ENCODE results near the gene BCAN. TPM values are rescaled to one million over a fixed set of nuclear protein-coding genes. Genes with fewer than 3 reads are reported as not detected.

Gene BCAN
- total and polyA plus RNA-seq, 4 donors: 181 to 1,252 (median 607) TPM

DNA sequence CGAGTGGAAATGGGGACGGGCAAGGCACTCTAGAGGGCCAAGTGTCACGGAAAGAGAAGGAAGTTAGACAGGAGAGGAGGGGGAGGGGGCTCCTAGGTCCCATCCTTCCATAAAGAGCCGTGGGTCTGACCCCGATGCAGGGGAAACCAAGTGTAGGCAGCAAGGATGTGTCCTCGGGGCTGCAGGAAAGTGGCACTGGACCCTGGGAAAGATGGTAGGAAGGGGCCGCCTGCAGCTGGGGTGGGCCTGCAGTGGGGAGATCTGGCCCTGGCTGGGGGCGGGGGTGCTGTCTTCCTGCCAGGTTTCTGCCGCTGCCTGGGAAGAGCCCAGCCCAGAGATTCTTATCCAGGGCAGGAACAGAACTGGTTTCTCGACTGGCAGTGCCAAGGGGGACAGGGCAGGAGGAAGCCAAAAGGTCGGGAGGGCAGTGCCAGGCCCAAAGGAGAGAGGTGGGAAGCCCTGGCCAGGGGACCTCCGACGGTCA is 50.6 kb downstream of the BCAN start:
- H3K4me1 ChIP-seq (ENCODE audit: control insufficient read depth, insufficient read depth, low read length): peaks cover 43% of the 10 kb centered on the region
- peaks cover 19% of the 10 kb centered on the region for H3K27me3 ChIP-seq (ENCODE audit: control insufficient read depth, insufficient read depth, low read length)
- no peak for DNase-seq (ENCODE audit: low read depth in 4 of 6, low spot score in 6 of 6)
- H3K36me3 ChIP-seq (ENCODE audit: control insufficient read depth, insufficient read depth, low read length): no peaks in the 10 kb centered on the region
- H3K4me3 ChIP-seq (ENCODE audit: low read depth, low read length): no peak overlapping the region
- 21% methylated on average over 13 of the region's 13 CpGs for WGBS (ENCODE audit: insufficient coverage)
- no peak overlapping the region for H3K27ac ChIP-seq (ENCODE audit: low read depth, low read length)
- H3K9me3 ChIP-seq (ENCODE audit: control insufficient read depth, insufficient read depth, low read length): no peaks in the 10 kb centered on the region

DNA sequence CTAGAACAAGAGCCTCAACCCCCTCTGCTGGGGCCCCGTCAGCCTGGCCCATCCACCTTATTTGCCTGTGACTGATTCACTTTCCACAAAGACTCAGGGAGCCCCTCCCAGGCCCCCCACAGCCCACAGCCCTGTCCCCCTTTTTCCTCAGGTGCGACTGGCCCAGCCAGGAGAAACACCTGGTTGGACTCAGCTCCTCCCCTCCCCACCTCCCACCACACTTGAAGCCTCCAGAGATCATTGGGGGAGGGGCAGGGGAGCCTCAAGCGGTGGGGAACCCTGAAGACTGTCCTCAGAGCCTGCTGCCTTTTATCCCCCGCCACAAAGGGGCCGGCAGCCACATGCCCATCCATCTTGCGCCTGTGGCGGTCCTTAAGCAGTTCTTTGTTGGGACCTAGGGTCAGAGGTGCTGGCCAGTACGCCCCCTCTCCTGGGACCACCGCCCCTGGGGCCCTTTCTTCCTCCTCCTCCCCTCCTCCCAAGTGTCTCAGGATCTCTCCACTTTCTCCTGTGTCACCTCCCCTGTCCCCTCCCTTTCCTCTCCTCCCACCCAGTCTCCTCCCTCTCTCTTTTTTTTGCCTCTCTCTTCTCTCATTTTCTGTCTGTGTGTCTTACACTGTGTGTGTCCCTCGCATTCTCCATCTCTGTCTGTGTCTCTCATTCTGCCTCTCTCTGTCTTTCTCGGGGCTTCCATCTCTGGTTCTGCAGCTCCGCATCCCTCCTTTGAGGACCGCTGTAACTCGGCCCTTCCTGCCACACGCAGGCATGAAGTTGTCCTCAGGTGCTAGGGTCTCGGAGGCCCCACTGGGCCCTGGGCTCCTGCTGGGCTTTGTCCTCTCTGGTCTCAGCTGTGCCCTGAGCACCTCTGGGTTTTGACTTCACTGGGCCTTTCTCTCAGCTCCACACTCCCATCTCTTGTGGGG is 51.3 kb downstream of the BCAN start:
- Histone ChIP-seq H3K4me1 (ENCODE audit: control insufficient read depth, insufficient read depth, low read length) (peaks cover 43% of the 10 kb centered on the region), H3K9me3 (ENCODE audit: control insufficient read depth, insufficient read depth, low read length) (no peaks in the 10 kb centered on the region), H3K36me3 (ENCODE audit: control insufficient read depth, insufficient read depth, low read length) (no peaks in the 10 kb centered on the region), H3K27ac (ENCODE audit: low read depth, low read length) (no peak overlapping the region), H3K4me3 (ENCODE audit: low read depth, low read length) (no peak overlapping the region), H3K27me3 (ENCODE audit: control insufficient read depth, insufficient read depth, low read length) (peaks cover 19% of the 10 kb centered on the region)
- WGBS (ENCODE audit: insufficient coverage): 31% methylated on average over 15 of the region's 16 CpGs
- DNase-seq (ENCODE audit: low read depth in 4 of 6, low spot score in 6 of 6): no peak

DNA sequence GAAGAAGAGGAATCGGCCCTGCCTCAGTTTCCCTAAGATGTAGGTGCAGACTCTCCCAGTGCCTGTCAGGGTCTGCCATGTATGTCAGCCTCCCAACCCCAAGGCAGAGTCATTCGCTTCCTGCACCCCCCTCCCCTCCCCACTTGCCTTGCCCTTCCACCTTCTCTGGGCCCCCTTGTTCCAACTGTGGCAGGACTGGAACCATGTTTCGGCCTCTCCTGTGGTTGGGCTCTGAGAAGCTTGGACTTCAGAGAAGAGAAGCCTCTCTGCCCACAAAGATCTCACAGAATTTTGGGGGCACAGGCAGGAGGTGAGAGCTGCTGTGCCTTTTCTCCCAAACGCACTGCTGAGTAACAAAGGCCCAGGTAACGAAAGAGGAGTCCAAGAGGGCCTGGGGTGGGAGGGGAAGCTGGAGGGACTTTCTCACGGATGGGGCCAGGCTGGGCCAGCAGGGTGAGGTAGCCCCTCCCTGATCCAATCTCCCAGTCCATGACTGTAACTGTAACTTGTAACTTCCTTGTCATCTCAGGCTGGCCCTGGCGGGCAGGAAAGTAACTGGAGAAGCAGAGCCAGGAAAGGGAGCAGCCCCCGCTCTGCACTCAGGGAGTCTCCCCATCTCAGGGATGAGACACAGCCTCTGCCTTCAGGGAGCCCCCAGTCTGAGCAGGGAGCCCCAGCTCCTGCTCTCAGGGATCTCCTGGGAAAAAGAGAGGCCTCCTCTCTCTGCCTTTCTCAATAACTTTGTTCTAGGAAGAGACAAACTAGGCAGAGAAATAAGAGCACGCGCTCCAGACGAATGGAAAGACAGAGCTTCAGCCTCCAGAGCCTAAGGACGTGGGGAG is 52.2 kb downstream of the BCAN start:
- peaks cover 42% of the 10 kb centered on the region for H3K4me1 ChIP-seq (ENCODE audit: control insufficient read depth, insufficient read depth, low read length)
- WGBS (ENCODE audit: insufficient coverage): 74% methylated on average over 8 of the region's 12 CpGs

DNA sequence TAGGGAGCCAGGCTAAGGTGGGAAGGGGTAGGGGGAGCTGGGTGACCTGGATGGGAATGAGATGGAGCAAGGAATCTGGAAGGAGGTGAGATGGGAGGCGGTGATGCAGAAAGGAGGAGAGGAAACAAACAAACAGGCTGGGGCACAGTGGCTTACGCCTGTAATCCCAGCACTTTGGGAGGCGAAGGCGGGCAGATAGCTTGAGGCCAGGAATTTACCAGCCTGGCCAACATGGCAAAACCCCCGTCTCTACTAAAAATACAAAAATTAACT is 52.7 kb downstream of the BCAN start:
- peaks cover 19% of the 10 kb centered on the region for H3K27me3 ChIP-seq (ENCODE audit: control insufficient read depth, insufficient read depth, low read length)
- H3K27ac ChIP-seq (ENCODE audit: low read depth, low read length): no peak overlapping the region
- peaks cover 4% of the 10 kb centered on the region for H3K36me3 ChIP-seq (ENCODE audit: control insufficient read depth, insufficient read depth, low read length)
- no peaks in the 10 kb centered on the region for H3K9me3 ChIP-seq (ENCODE audit: control insufficient read depth, insufficient read depth, low read length)
- no peak overlapping the region for H3K4me3 ChIP-seq (ENCODE audit: low read depth, low read length)
- DNase-seq (ENCODE audit: low read depth in 4 of 6, low spot score in 6 of 6): no peak
- WGBS (ENCODE audit: insufficient coverage): 83% methylated on average over 1 of the region's 5 CpGs
- H3K4me1 ChIP-seq (ENCODE audit: control insufficient read depth, insufficient read depth, low read length): peaks cover 36% of the 10 kb centered on the region

More for the DNA sequence above, 52.2 kb downstream of the BCAN start:
- peaks cover 2% of the 10 kb centered on the region for H3K36me3 ChIP-seq (ENCODE audit: control insufficient read depth, insufficient read depth, low read length)
- no peak for DNase-seq (ENCODE audit: low read depth in 4 of 6, low spot score in 6 of 6)
- H3K27ac ChIP-seq (ENCODE audit: low read depth, low read length): no peak overlapping the region
- H3K9me3 ChIP-seq (ENCODE audit: control insufficient read depth, insufficient read depth, low read length): no peaks in the 10 kb centered on the region
- H3K27me3 ChIP-seq (ENCODE audit: control insufficient read depth, insufficient read depth, low read length): peaks cover 19% of the 10 kb centered on the region
- H3K4me3 ChIP-seq (ENCODE audit: low read depth, low read length): no peak overlapping the region

DNA sequence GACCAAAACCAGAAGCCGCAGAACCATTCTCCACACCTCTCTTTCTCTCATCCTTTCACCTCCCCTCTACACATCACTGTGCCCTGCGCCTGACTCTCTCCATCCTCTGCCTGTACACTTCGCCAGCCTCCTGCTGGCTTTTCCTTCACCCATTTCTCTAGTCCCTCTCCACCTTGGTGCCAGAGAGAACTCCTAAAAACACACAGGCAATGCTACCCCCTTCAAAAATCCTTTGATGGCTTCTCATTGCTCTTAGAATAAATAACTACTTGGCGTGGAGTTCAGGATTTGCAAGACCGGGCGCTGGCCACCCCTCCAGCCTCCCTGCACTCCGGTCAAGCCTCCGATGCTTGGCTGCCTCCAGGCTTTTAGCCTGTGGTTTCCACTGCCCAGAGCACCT is 54.8 kb downstream of the BCAN start:
- H3K4me3 ChIP-seq (ENCODE audit: low read depth, low read length): no peak overlapping the region
- no peak for DNase-seq (ENCODE audit: low read depth in 4 of 6, low spot score in 6 of 6)
- H3K27me3 ChIP-seq (ENCODE audit: control insufficient read depth, insufficient read depth, low read length): peaks cover 10% of the 10 kb centered on the region
- 95% methylated on average over 8 of the region's 8 CpGs for WGBS (ENCODE audit: insufficient coverage)
- peaks cover 16% of the 10 kb centered on the region for H3K4me1 ChIP-seq (ENCODE audit: control insufficient read depth, insufficient read depth, low read length)
- no peak overlapping the region for H3K27ac ChIP-seq (ENCODE audit: low read depth, low read length)
- H3K36me3 ChIP-seq (ENCODE audit: control insufficient read depth, insufficient read depth, low read length): peaks cover 12% of the 10 kb centered on the region
- no peaks in the 10 kb centered on the region for H3K9me3 ChIP-seq (ENCODE audit: control insufficient read depth, insufficient read depth, low read length)

DNA sequence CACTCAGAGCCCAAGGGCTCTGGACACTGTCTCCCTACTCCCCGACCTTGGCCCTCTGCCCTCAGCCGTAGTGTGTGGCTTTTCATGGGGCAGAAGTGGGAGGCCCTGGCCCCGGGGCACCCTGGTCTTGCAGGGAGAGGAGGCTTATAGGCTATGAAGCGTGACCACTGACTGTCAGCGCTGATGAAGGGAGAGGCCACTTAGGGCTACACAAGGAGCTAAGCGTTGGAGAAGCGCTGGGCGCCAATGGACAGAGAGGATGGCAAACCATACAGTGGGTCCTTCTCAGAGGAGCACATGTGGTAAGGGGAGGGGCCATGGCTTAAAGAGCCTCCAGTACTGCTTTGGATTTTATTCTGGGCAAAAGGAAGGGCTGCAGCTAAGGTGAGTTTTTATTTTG is 55.6 kb downstream of the BCAN start:
- H3K27ac ChIP-seq (ENCODE audit: low read depth, low read length): no peak overlapping the region
- H3K9me3 ChIP-seq (ENCODE audit: control insufficient read depth, insufficient read depth, low read length): no peaks in the 10 kb centered on the region
- H3K36me3 ChIP-seq (ENCODE audit: control insufficient read depth, insufficient read depth, low read length): peaks cover 12% of the 10 kb centered on the region
- peaks cover 3% of the 10 kb centered on the region for H3K27me3 ChIP-seq (ENCODE audit: control insufficient read depth, insufficient read depth, low read length)
- H3K4me3 ChIP-seq (ENCODE audit: low read depth, low read length): no peak overlapping the region
- 54% methylated on average over 7 of the region's 8 CpGs for WGBS (ENCODE audit: insufficient coverage)
- peaks cover 8% of the 10 kb centered on the region for H3K4me1 ChIP-seq (ENCODE audit: control insufficient read depth, insufficient read depth, low read length)
- no peak for DNase-seq (ENCODE audit: low read depth in 4 of 6, low spot score in 6 of 6)

DNA sequence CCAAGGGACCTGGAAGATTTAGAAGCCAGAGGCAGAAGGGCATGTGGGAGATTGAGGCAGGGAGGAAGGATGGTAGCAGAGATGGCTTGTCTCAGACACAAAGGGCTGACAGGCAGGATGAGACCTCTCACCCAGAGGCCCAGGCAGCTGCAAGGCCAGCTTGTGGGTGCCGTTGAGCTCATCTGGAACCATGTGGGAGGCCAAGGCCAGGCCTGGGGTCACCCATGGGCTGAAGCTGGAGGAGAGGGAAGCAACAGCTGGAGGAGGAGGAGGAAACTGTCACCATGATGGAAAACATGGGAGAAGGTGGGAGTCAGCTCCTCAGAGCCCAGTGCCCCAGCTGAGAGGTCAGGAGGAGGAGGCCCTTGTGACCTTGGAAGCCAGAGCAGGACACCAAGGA is 57.1 kb downstream of the BCAN start:
- 60% methylated on average over 1 of the region's 1 CpG for WGBS (ENCODE audit: insufficient coverage)

DNA sequence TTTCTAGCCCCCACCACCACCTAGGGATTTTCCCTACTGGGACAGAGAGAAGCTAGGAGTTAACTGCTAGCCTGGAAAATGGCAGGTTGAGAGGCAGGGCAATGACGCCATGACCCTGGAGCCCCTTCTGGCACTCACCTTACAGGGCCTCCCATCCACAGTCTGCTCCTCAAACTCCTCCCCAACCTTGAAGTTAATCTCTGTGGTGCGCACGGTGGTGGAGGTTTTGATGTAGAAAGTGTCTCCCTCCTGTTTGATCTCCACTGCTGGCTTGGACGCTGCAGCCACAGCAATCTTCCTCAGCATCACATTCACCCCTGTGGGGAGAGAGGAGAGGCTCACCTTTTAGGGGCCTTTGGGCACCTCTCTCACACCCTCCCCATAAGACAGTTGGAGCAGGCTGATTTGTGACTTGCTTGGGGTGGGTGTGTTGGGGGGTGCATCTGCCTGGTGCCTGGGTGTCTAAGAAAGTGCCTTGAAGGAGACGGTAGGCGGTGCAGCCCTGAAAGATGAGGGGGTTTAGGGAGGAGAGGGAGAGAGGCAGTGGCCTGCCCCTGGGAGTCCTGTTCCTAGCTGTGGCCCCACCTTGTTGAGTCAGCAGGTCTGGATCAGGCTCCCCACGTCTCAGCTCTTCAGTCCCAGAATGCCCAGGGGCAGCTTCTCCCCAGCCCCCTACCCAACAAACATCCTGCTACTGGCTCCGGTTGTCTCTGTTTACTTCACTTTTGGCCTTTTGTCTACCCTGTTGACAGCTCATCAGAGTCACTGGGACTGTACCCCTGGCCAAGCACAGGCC is 59.0 kb downstream of the BCAN start:
- peaks cover 27% of the 10 kb centered on the region for H3K4me1 ChIP-seq (ENCODE audit: control insufficient read depth, insufficient read depth, low read length)
- no peak overlapping the region for H3K27ac ChIP-seq (ENCODE audit: low read depth, low read length)
- H3K36me3 ChIP-seq (ENCODE audit: control insufficient read depth, insufficient read depth, low read length): peaks cover 14% of the 10 kb centered on the region
- 78% methylated on average over 4 of the region's 8 CpGs for WGBS (ENCODE audit: insufficient coverage)
- no peaks in the 10 kb centered on the region for H3K9me3 ChIP-seq (ENCODE audit: control insufficient read depth, insufficient read depth, low read length)
- H3K27me3 ChIP-seq (ENCODE audit: control insufficient read depth, insufficient read depth, low read length): peaks cover 28% of the 10 kb centered on the region
- no peak for DNase-seq (ENCODE audit: low read depth in 4 of 6, low spot score in 6 of 6)
- no peak overlapping the region for H3K4me3 ChIP-seq (ENCODE audit: low read depth, low read length)

More for the DNA sequence above, 57.1 kb downstream of the BCAN start:
- DNase-seq (ENCODE audit: low read depth in 4 of 6, low spot score in 6 of 6): no peak
- peaks cover 14% of the 10 kb centered on the region for H3K36me3 ChIP-seq (ENCODE audit: control insufficient read depth, insufficient read depth, low read length)
- no peak overlapping the region for H3K4me3 ChIP-seq (ENCODE audit: low read depth, low read length)
- no peak overlapping the region for H3K27ac ChIP-seq (ENCODE audit: low read depth, low read length)
- peaks cover 12% of the 10 kb centered on the region for H3K27me3 ChIP-seq (ENCODE audit: control insufficient read depth, insufficient read depth, low read length)
- H3K9me3 ChIP-seq (ENCODE audit: control insufficient read depth, insufficient read depth, low read length): no peaks in the 10 kb centered on the region
- peaks cover 8% of the 10 kb centered on the region for H3K4me1 ChIP-seq (ENCODE audit: control insufficient read depth, insufficient read depth, low read length)

DNA sequence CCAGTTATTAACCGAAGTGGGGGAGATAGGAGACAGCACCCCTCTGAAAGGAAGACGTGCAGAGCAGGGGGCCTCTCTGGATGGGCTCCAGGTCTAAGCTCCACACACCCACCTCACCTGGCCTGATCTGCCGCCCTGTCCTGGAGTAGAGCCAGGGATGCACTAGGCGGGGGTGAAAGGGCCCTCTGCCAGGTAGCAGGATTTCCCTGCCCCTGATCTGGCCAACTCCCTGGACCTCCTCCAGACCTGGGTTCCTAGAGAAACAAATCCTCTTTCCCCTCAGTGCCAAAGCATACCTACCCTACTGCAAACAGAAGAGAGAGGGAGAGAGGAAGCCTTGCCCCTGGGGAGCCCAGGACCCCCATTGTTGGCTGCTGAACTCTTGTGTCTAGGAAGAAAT is 61.4 kb downstream of the BCAN start:
- peak overlapping the region; percentile 52 for H3K4me3 ChIP-seq (ENCODE audit: low read depth, low read length)
- 72% methylated on average over 2 of the region's 4 CpGs for WGBS (ENCODE audit: insufficient coverage)
- peaks cover 30% of the 10 kb centered on the region for H3K27me3 ChIP-seq (ENCODE audit: control insufficient read depth, insufficient read depth, low read length)
- no peak overlapping the region for H3K27ac ChIP-seq (ENCODE audit: low read depth, low read length)
- no peaks in the 10 kb centered on the region for H3K9me3 ChIP-seq (ENCODE audit: control insufficient read depth, insufficient read depth, low read length)
- DNase-seq (ENCODE audit: low read depth in 4 of 6, low spot score in 6 of 6): no peak
- H3K4me1 ChIP-seq (ENCODE audit: control insufficient read depth, insufficient read depth, low read length): peaks cover 51% of the 10 kb centered on the region
- peaks cover 14% of the 10 kb centered on the region for H3K36me3 ChIP-seq (ENCODE audit: control insufficient read depth, insufficient read depth, low read length)
